GM23338 (cell line): ENCODE data around the gene SSTR5.

Experiments used
- CREB1 ChIP-seq: fragments of 250-450 bp; sonication (Bioruptor Pico); IDR thresholded peaks from 2 replicates; pipeline ENCODE4 v1.5.0; 2020; ENCODE audit warnings: low read depth, mild to moderate bottlenecking, moderate library complexity
- CTCF ChIP-seq, 2 experiments: fragments of 200-600 bp in 1 of 2; sonication (generic) in 1 of 2; conservative IDR thresholded peaks; 2 replicates each; pipeline versions ENCODE4 v1.5.1 to v1.6.1; 2016 to 2017; ENCODE audit warnings: antibody characterized with exemption in 2 of 2, low read depth in 2 of 2, mild to moderate bottlenecking in 2 of 2, moderate library complexity in 1 of 2
- EZH2 ChIP-seq: fragments of 200-600 bp; sonication (generic); IDR thresholded peaks from one replicate; pipeline ENCODE4 v1.8.0; 2017; ENCODE audit warnings: antibody characterized with exemption, mild to moderate bottlenecking, low read depth; ENCODE audit not compliant: unreplicated experiment
- EZH2phosphoT487 ChIP-seq: fragments of 200-600 bp; sonication (generic); IDR thresholded peaks from one replicate; pipeline ENCODE4 v1.8.1; 2018; ENCODE audit warnings: antibody characterized with exemption; ENCODE audit not compliant: unreplicated experiment
- JUNB ChIP-seq: IDR thresholded peaks from one replicate; pipeline ENCODE4 v1.6.1; 2016; ENCODE audit warnings: antibody characterized with exemption; ENCODE audit not compliant: unreplicated experiment
- NANOG ChIP-seq: IDR thresholded peaks from 2 replicates; pipeline ENCODE4 v1.6.1; 2016; ENCODE audit warnings: antibody characterized with exemption, borderline replicate concordance
- POLR2AphosphoS5 ChIP-seq: IDR thresholded peaks from 2 replicates; pipeline ENCODE4 v1.6.1; 2016; ENCODE audit warnings: antibody characterized with exemption, low read depth
- STAT1 ChIP-seq: IDR thresholded peaks from one replicate; pipeline ENCODE4 v1.6.1; 2016; ENCODE audit warnings: antibody characterized with exemption; ENCODE audit not compliant: unreplicated experiment
- ZNF114 ChIP-seq: fragments of 250-450 bp; sonication (Bioruptor Pico); IDR thresholded peaks from 2 replicates; pipeline ENCODE4 v1.5.0; 2020; ENCODE audit warnings: mild to moderate bottlenecking, moderate library complexity
- TF ChIP-seq, protein P1 (sequence below): IDR thresholded peaks from one replicate; pipeline ENCODE4 v1.6.1; 2018; ENCODE audit warnings: antibody characterized with exemption; ENCODE audit not compliant: unreplicated experiment

GRCh38 chr16:1079786-1080525, 7.4 kb downstream of the SSTR5 start:
- TF ChIP-seq CTCF (conservative IDR thresholded peaks at IDR 0.05; ENCODE audit: low read depth in 2 of 2): no peak
- TF ChIP-seq EZH2: no peak
- TF ChIP-seq NANOG: no peak
- TF ChIP-seq POLR2AphosphoS5: no peak
- no peak for TF ChIP-seq EZH2phosphoT487
- no peak for TF ChIP-seq CREB1
- TF ChIP-seq, protein P1, sequence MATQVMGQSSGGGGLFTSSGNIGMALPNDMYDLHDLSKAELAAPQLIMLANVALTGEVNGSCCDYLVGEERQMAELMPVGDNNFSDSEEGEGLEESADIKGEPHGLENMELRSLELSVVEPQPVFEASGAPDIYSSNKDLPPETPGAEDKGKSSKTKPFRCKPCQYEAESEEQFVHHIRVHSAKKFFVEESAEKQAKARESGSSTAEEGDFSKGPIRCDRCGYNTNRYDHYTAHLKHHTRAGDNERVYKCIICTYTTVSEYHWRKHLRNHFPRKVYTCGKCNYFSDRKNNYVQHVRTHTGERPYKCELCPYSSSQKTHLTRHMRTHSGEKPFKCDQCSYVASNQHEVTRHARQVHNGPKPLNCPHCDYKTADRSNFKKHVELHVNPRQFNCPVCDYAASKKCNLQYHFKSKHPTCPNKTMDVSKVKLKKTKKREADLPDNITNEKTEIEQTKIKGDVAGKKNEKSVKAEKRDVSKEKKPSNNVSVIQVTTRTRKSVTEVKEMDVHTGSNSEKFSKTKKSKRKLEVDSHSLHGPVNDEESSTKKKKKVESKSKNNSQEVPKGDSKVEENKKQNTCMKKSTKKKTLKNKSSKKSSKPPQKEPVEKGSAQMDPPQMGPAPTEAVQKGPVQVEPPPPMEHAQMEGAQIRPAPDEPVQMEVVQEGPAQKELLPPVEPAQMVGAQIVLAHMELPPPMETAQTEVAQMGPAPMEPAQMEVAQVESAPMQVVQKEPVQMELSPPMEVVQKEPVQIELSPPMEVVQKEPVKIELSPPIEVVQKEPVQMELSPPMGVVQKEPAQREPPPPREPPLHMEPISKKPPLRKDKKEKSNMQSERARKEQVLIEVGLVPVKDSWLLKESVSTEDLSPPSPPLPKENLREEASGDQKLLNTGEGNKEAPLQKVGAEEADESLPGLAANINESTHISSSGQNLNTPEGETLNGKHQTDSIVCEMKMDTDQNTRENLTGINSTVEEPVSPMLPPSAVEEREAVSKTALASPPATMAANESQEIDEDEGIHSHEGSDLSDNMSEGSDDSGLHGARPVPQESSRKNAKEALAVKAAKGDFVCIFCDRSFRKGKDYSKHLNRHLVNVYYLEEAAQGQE: no peak
- no peak for TF ChIP-seq JUNB
- no peak for TF ChIP-seq ZNF114 (CRISPR knock-in tag)
- TF ChIP-seq STAT1: no peak
